ENCODE measurements around the gene MYO1C.

Gene MYO1C

GRCh38 chr17:1440921-1441320, 51.6 kb downstream of the MYO1C start:
- DNase-seq (ENCODE audit: extremely low read depth, low read depth), result no peak
- H3K4me3 ChIP-seq (replicated peaks; ENCODE audit: low read depth, low read length), result no peak overlapping the region
- TF ChIP-seq CTCF (IDR thresholded peaks at IDR 0.05; ENCODE audit: low read depth, low read length, missing control alignments), result no peak

GRCh38 chr17:1438593-1439083, 53.8 kb downstream of the MYO1C start:
- no peak for DNase-seq (ENCODE audit: extremely low read depth, low read depth)
- no peak overlapping the region for H3K4me3 ChIP-seq (replicated peaks; ENCODE audit: low read depth, low read length)
- no peak for TF ChIP-seq CTCF (IDR thresholded peaks at IDR 0.05; ENCODE audit: low read depth, low read length, missing control alignments)

GRCh38 chr17:1435326-1435725, 57.2 kb downstream of the MYO1C start:
- no peak for DNase-seq (ENCODE audit: extremely low read depth, low read depth)
- no peak for TF ChIP-seq CTCF (IDR thresholded peaks at IDR 0.05; ENCODE audit: low read depth, low read length, missing control alignments)
- no peak overlapping the region for H3K4me3 ChIP-seq (replicated peaks; ENCODE audit: low read depth, low read length)

GRCh38 chr17:1434150-1434549, 58.3 kb downstream of the MYO1C start:
- no peak for TF ChIP-seq CTCF (IDR thresholded peaks at IDR 0.05; ENCODE audit: low read depth, low read length, missing control alignments)
- DNase-seq (ENCODE audit: extremely low read depth, low read depth), result no peak

GRCh38 chr17:1431631-1432104, 60.8 kb downstream of the MYO1C start:
- no peak for DNase-seq (ENCODE audit: extremely low read depth, low read depth)
- H3K4me3 ChIP-seq (replicated peaks; ENCODE audit: low read depth, low read length), result no peak overlapping the region
- no peak for TF ChIP-seq CTCF (IDR thresholded peaks at IDR 0.05; ENCODE audit: low read depth, low read length, missing control alignments)

More at GRCh38 chr17:1434150-1434549, 58.3 kb downstream of the MYO1C start:
- H3K4me3 ChIP-seq (replicated peaks; ENCODE audit: low read depth, low read length), result no peak overlapping the region

- DNase-seq (ENCODE audit: extremely low read depth, low read depth), result no peak
- TF ChIP-seq CTCF (IDR thresholded peaks at IDR 0.05; ENCODE audit: low read depth, low read length, missing control alignments), result no peak
- H3K4me3 ChIP-seq (replicated peaks; ENCODE audit: low read depth, low read length), result no peak overlapping the region
Measured at GRCh38 chr17:1423456-1424135, 68.9 kb downstream of the MYO1C start.

Data from HFF-Myc (cell line).